Measurements from ENCODE around the gene DVL1.

GRCh38 chr1:1348420-1349255, 580 bp downstream of the DVL1 start:
- TF ChIP-seq MBD2 (IDR thresholded peaks at IDR 0.05; ENCODE audit: borderline replicate concordance, low read depth) (no peak), RBM22 (IDR thresholded peaks at IDR 0.05; ENCODE audit: low read depth, low read length, poor library complexity, severe bottlenecking) (no peak)
